Peyer's patch (tissue), 4 donors: ENCODE results near the gene P4HB.

Experiments used
- POLR2A ChIP-seq, 2 donors: fragments of 450-650 bp; IDR thresholded peaks; one replicate each; pipeline ENCODE4 v1.5.1; 2017; ENCODE audit warnings: antibody characterized with exemption in 2 of 2, mild to moderate bottlenecking in 2 of 2, moderate library complexity in 2 of 2
- TF ChIP-seq, protein P1 (sequence below), 6 experiments: fragments of 450-650 bp in 4 of 6; fragments of 200-600 bp in 2 of 6; sonication (generic) in 1 of 6; IDR thresholded peaks; one replicate each; pipeline ENCODE4 v1.5.1; 2017 to 2019; ENCODE audit warnings: antibody characterized with exemption in 6 of 6, mild to moderate bottlenecking in 3 of 6, moderate library complexity in 1 of 6

GRCh38 chr17:81822996-81823819, 37.1 kb downstream of the P4HB start:
- TF ChIP-seq, protein P1, sequence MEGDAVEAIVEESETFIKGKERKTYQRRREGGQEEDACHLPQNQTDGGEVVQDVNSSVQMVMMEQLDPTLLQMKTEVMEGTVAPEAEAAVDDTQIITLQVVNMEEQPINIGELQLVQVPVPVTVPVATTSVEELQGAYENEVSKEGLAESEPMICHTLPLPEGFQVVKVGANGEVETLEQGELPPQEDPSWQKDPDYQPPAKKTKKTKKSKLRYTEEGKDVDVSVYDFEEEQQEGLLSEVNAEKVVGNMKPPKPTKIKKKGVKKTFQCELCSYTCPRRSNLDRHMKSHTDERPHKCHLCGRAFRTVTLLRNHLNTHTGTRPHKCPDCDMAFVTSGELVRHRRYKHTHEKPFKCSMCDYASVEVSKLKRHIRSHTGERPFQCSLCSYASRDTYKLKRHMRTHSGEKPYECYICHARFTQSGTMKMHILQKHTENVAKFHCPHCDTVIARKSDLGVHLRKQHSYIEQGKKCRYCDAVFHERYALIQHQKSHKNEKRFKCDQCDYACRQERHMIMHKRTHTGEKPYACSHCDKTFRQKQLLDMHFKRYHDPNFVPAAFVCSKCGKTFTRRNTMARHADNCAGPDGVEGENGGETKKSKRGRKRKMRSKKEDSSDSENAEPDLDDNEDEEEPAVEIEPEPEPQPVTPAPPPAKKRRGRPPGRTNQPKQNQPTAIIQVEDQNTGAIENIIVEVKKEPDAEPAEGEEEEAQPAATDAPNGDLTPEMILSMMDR (IDR thresholded peaks at IDR 0.05), result no peak
- TF ChIP-seq POLR2A (IDR thresholded peaks at IDR 0.05), result no peak
